Right cardiac atrium (tissue), 5 donors: ENCODE results near the gene ZXDC. TPM values are rescaled to one million over a fixed set of nuclear protein-coding genes. Genes with fewer than 3 reads are reported as not detected.

ENCODE experiments used
- ATAC-seq, 2 donors: fragments of 200-7000 bp; cut with Tn5 transposase; one replicate each; pipeline versions ENCODE4 v1.8.0 to v1.9.1; 2020; ENCODE audit warnings: moderate library complexity in 2 of 2, mild to moderate bottlenecking in 1 of 2
- DNase-seq, 3 donors: peaks; one replicate each; pipeline ENCODE4 v3.0.0-alpha.2; 2020
- H3K27ac ChIP-seq: one replicate; pipeline ENCODE4 v1.5.1; 2013; ENCODE audit warnings: mild to moderate bottlenecking, low read length, control low read depth, moderate library complexity
- H3K27me3 ChIP-seq: one replicate; pipeline ENCODE4 v1.6.1; 2013; ENCODE audit not compliant: control insufficient read depth, insufficient read depth
- H3K4me1 ChIP-seq: one replicate; pipeline ENCODE4 v1.6.1; 2013; ENCODE audit warnings: low read length; ENCODE audit not compliant: control insufficient read depth, insufficient read depth
- H3K4me3 ChIP-seq: one replicate; pipeline ENCODE4 v1.5.1; 2013; ENCODE audit warnings: low read length, control low read depth
- H3K9me3 ChIP-seq: one replicate; pipeline ENCODE4 v1.6.1; 2013; ENCODE audit warnings: low read length; ENCODE audit not compliant: control insufficient read depth
- WGBS: extraction: QIAGEN DNeasy Blood & Tissue Kit; methylation state at CpG from one replicate; pipeline ENCODE4 v1.1.7; 2013; 5-methylcytosine and 5-hydroxymethylcytosine counted together
- intact Hi-C, 4 donors: fragments of 100-400 bp; cut with DNase I; formaldehyde crosslinking; loops; one replicate each; pipeline versions ENCODE4 v1.11.0 to v1.14.0; 2022 to 2023
- polyA plus RNA-seq: library from polyadenylated mRNA; stranded (reverse); fragments of 200-250 nt; gene quantifications from one replicate; pipeline ENCODE4 v1.2.3, GENCODE V29; 2013
- total RNA-seq, 4 donors: library from RNA; stranded (reverse); fragmentation: NEBNext Ultra II Directional; extraction: Animal tissue kit (Norgen Biotek cat#: 25700); gene quantifications; one replicate each; pipeline ENCODE4 v1.2.1, GENCODE V29; 2021
- donor health status: healthy with polysubstance abuse.
- donor health status: DM: no; HTN: yes; CAD: no.
- donor health status: DM: no; HTN: no; CAD: no.
- donor health status: DM: no; HTN: yes; CAD: no; lungs with severe emphysema.
- donor health status: DM: yes; HTN: yes; CAD: no.

The ZXDC gene
- total and polyA plus RNA-seq, 5 donors, result 8.2 to 21.6 (median 19.3) TPM

GRCh38 chr3:126408099-126408498, 67.6 kb downstream of the ZXDC start:
- 81% methylated on average over 5 of the region's 5 CpGs for WGBS
- H3K27me3 ChIP-seq, result no peaks in the 10 kb centered on the region

GRCh38 chr3:126407412-126408044, 68.2 kb downstream of the ZXDC start:
- DNase-seq, result peak in 1 of 3 donors; percentile 10
- H3K27ac ChIP-seq, result no peak overlapping the region

More at GRCh38 chr3:126408099-126408498, 67.6 kb downstream of the ZXDC start:
- DNase-seq, result no peak
- H3K27ac ChIP-seq, result no peak overlapping the region
- intact Hi-C loops, result no loop called here
- no peaks in the 10 kb centered on the region for H3K4me1 ChIP-seq
- no peak for ATAC-seq
- H3K9me3 ChIP-seq, result no peaks in the 10 kb centered on the region
- no peak overlapping the region for H3K4me3 ChIP-seq

GRCh38 chr3:126406389-126407296, 69.0 kb downstream of the ZXDC start:
- no peak overlapping the region for H3K27ac ChIP-seq
- no peak overlapping the region for H3K4me3 ChIP-seq
- H3K4me1 ChIP-seq, result no peaks in the 10 kb centered on the region
- ATAC-seq (no peak), DNase-seq (no peak)
- WGBS, result 81% methylated on average over 15 of the region's 15 CpGs
- no peaks in the 10 kb centered on the region for H3K9me3 ChIP-seq
- intact Hi-C loops, result no loop called here
- H3K27me3 ChIP-seq, result no peaks in the 10 kb centered on the region

More at GRCh38 chr3:126407412-126408044, 68.2 kb downstream of the ZXDC start:
- Histone ChIP-seq H3K27me3 (no peaks in the 10 kb centered on the region), H3K4me3 (no peak overlapping the region), H3K9me3 (no peaks in the 10 kb centered on the region), H3K4me1 (no peaks in the 10 kb centered on the region)
- intact Hi-C loops, result no loop called here
- WGBS, result 82% methylated on average over 5 of the region's 5 CpGs
- no peak for ATAC-seq

GRCh38 chr3:126402666-126403302, 72.9 kb downstream of the ZXDC start:
- DNase-seq (no peak), ATAC-seq (no peak)
- no peak overlapping the region for H3K4me3 ChIP-seq
- no peak overlapping the region for H3K27ac ChIP-seq
- no peaks in the 10 kb centered on the region for H3K27me3 ChIP-seq
- intact Hi-C loops, result no loop called here
- no peaks in the 10 kb centered on the region for H3K4me1 ChIP-seq
- H3K9me3 ChIP-seq, result no peaks in the 10 kb centered on the region
- whole genome bisulfite sequencing, result 80% methylated on average over 12 of the region's 12 CpGs

DNA sequence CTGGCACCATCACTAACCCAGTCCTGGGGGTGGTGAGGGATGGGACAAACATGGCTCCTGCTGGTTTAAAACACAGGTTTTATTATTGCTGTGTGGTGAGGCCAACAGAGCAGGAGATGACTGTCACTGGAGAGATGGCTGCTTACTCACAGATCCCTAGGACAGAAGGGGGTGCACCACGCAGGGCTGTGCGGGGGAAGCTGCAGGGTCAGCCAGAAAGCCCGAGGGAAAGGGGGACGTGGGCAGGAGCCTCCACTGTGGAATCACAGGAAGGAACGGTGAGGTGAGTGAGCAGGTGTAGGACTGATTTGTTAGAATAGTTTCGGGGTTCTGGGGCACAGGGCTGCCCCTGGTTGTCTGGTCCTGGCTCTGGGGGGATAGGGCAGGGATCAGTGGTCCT, 73.5 kb downstream of the ZXDC start:
- no peak for DNase-seq
- H3K4me1 ChIP-seq, result no peaks in the 10 kb centered on the region
- H3K27ac ChIP-seq, result no peak overlapping the region
- WGBS, result 71% methylated on average over 6 of the region's 6 CpGs
- H3K9me3 ChIP-seq, result no peaks in the 10 kb centered on the region
- no peak overlapping the region for H3K4me3 ChIP-seq
- ATAC-seq, result no peak
- intact Hi-C loops, result no loop called here
- H3K27me3 ChIP-seq, result no peaks in the 10 kb centered on the region

GRCh38 chr3:126401611-126402160, 74.0 kb downstream of the ZXDC start:
- no peaks in the 10 kb centered on the region for H3K9me3 ChIP-seq
- intact Hi-C loops, result no loop called here

DNA sequence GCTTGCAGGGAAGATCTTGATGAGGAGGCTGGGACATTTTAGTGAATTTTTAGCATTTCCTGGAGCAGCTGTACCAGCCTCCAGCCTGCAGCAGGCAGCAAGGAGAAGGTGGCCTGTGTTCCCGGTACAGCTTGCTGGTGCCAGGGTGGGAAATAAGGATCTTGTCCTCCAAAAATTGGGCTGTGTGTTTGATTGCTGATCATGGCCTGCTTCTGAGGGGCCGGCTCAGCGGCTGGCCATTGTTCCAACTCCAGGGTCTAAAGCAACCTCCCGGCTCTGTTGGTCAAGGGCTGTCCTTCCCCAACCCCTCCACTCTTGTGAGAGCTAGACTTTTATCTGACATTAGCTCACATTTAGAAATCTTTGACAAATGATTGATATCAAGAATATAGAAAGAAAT, 75.9 kb downstream of the ZXDC start:
- Histone ChIP-seq H3K27me3 (no peaks in the 10 kb centered on the region), H3K4me3 (no peak overlapping the region), H3K9me3 (no peaks in the 10 kb centered on the region), H3K27ac (no peak overlapping the region), H3K4me1 (no peaks in the 10 kb centered on the region)
- whole genome bisulfite sequencing, result 88% methylated on average over 4 of the region's 4 CpGs
- ATAC-seq (no peak), DNase-seq (no peak)
- intact Hi-C loops, result loop anchor here in 2 of 4 donors (5.0 to 10.0 kb wide), 2 partner anchors 142 to 265 kb away; no protein-coding TSS in a partner anchor

More at GRCh38 chr3:126401611-126402160, 74.0 kb downstream of the ZXDC start:
- Histone ChIP-seq H3K27ac (no peak overlapping the region), H3K4me3 (no peak overlapping the region), H3K27me3 (no peaks in the 10 kb centered on the region), H3K4me1 (no peaks in the 10 kb centered on the region)
- DNase-seq, result no peak
- no peak for ATAC-seq
- WGBS, result 70% methylated on average over 8 of the region's 8 CpGs

- no peaks in the 10 kb centered on the region for H3K9me3 ChIP-seq
- H3K27ac ChIP-seq, result no peak overlapping the region
- intact Hi-C loops, result loop anchor here in 2 of 4 donors (5.0 to 10.0 kb wide), 2 partner anchors 142 to 265 kb away; no protein-coding TSS in a partner anchor
- H3K4me1 ChIP-seq, result no peaks in the 10 kb centered on the region
- H3K27me3 ChIP-seq, result no peaks in the 10 kb centered on the region
- ATAC-seq (no peak), DNase-seq (no peak)
- no peak overlapping the region for H3K4me3 ChIP-seq
- WGBS, result 57% methylated on average over 1 of the region's 1 CpG
These were observed 76.3 kb downstream of the ZXDC start for GRCh38 chr3:126399351-126399735.

GRCh38 chr3:126398423-126399350, 77.0 kb downstream of the ZXDC start:
- no peak for ATAC-seq
- Histone ChIP-seq H3K4me1 (no peaks in the 10 kb centered on the region), H3K27me3 (no peaks in the 10 kb centered on the region), H3K9me3 (no peaks in the 10 kb centered on the region), H3K4me3 (no peak overlapping the region), H3K27ac (no peak overlapping the region)
- intact Hi-C loops, result loop anchor here in 2 of 4 donors (5.0 to 10.0 kb wide), 2 partner anchors 141 to 264 kb away; no protein-coding TSS in a partner anchor
- 89% methylated on average over 14 of the region's 14 CpGs for WGBS
- DNase-seq, result no peak
